A673 (cell line): ENCODE data around the gene TGDS. TPM values are rescaled to one million over a fixed set of nuclear protein-coding genes. Genes with fewer than 3 reads are reported as not detected.
A peak's percentile ranks its signal among the peaks of the same experiment; 100 is the strongest.

ENCODE experiments used
- BruUV-seq: library from RNA; stranded (reverse); fragments of 400-500 nt; replicated peaks from 2 replicates; lab custom pipeline; 2021; lab: Mats Ljungman, UMichigan
- CTCF ChIA-PET: fragments of 300-600 bp; sonication (Branson Sonifier 250); formaldehyde crosslinking; loops from one replicate; lab custom pipeline; 2022; ENCODE audit warnings: antibody characterized with exemption; lab: Charles Lee
- POLR2A ChIA-PET: fragments of 300-600 bp; sonication (Branson Sonifier 250); formaldehyde crosslinking; loops from one replicate; lab custom pipeline; 2022; ENCODE audit warnings: antibody characterized with exemption; ENCODE audit not compliant: low non-redundant PET; lab: Charles Lee
- DNase-seq: peaks from one replicate; pipeline ENCODE4 v3.0.0-alpha.2; 2015; ENCODE audit warnings: low spot score
- H3K27ac ChIP-seq: fragments of 200-600 bp; sonication (generic); 2 replicates; pipeline ENCODE4 v1.5.1; 2016; ENCODE audit warnings: mixed run types, low read depth, mild to moderate bottlenecking, mixed read lengths, antibody characterized with exemption, low read length; ENCODE audit not compliant: poor library complexity, severe bottlenecking
- H3K27me3 ChIP-seq: fragments of 200-600 bp; sonication (generic); replicated peaks from 2 replicates; pipeline ENCODE4 v1.6.1; 2017; ENCODE audit warnings: mixed run types, low read depth, mild to moderate bottlenecking, mixed read lengths, antibody characterized with exemption, low read length; ENCODE audit not compliant: insufficient read depth, poor library complexity
- H3K36me3 ChIP-seq: fragments of 200-600 bp; sonication (generic); 2 replicates; pipeline ENCODE4 v1.6.1; 2016; ENCODE audit warnings: mixed run types, mild to moderate bottlenecking, mixed read lengths, antibody characterized with exemption, low read length; ENCODE audit not compliant: insufficient read depth, poor library complexity, severe bottlenecking
- H3K4me1 ChIP-seq: fragments of 200-600 bp; sonication (generic); 2 replicates; pipeline ENCODE4 v1.6.1; 2017; ENCODE audit warnings: mixed run types, mild to moderate bottlenecking, mixed read lengths, antibody characterized with exemption, low read length; ENCODE audit not compliant: insufficient read depth, poor library complexity, severe bottlenecking
- H3K4me3 ChIP-seq: fragments of 200-600 bp; sonication (generic); 2 replicates; pipeline ENCODE4 v1.5.1; 2016; ENCODE audit warnings: low read depth, mixed run types, mild to moderate bottlenecking, mixed read lengths, low read length; ENCODE audit not compliant: poor library complexity, severe bottlenecking
- H3K9me3 ChIP-seq: fragments of 200-600 bp; sonication (generic); 2 replicates; pipeline ENCODE4 v1.6.1; 2016; ENCODE audit warnings: mixed run types, low read depth, mild to moderate bottlenecking, mixed read lengths, antibody characterized with exemption, low read length; ENCODE audit not compliant: poor library complexity, severe bottlenecking
- CTCF ChIP-seq: fragments of 300-800, 200-600 bp; sonication (generic); conservative IDR thresholded peaks from 2 replicates; pipeline ENCODE4 v1.5.1; 2017; ENCODE audit warnings: low read depth, mild to moderate bottlenecking, antibody characterized with exemption, low read length, moderate library complexity, mixed read lengths
- EZH2 ChIP-seq: fragments of 200-600 bp; sonication (generic); IDR thresholded peaks from 2 replicates; pipeline ENCODE4 v1.6.1; 2017; ENCODE audit warnings: borderline replicate concordance, low read depth, mild to moderate bottlenecking, mixed read lengths, antibody characterized with exemption, low read length; ENCODE audit not compliant: poor library complexity, severe bottlenecking
- intact Hi-C: fragments of 100-400 bp; cut with micrococcal nuclease; formaldehyde crosslinking; loops from one replicate; pipeline ENCODE4 v1.10.0; 2022; ENCODE audit not compliant: unreplicated experiment
- total RNA-seq: library from RNA; stranded (reverse); gene quantifications from 2 replicates; pipeline ENCODE4 v1.2.3, GENCODE V29; 2021

Gene TGDS
- total RNA-seq, 1 experiment from 2014 or later: 9.0 TPM

DNA sequence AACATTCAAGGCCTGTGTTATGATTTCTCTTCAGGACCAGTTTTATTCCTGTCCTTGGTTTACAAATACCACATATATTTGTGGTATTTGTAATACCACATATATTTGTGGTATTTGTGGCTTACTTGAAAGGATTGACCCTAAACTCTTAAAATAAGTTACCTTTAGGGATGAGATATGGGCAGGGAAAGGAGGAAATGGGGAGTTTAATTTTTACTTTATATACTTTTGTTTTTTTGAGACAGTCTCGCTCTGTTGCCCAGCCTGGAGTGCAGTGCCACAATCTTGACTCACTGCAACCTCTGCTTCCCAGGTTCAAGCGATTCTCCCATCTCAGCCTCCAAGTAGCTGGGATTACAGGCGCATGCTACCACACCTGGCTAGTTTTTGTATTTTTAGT is 2.3 kb upstream of the TGDS start:
- H3K9me3 ChIP-seq: no peaks in the 10 kb centered on the region
- TF ChIP-seq EZH2 (no peak), CTCF (no peak)
- intact Hi-C loops: no loop called here
- no peak overlapping the region for H3K27ac ChIP-seq
- no peak for DNase-seq
- peaks cover 6% of the 10 kb centered on the region for H3K36me3 ChIP-seq
- H3K4me3 ChIP-seq: no peak overlapping the region
- H3K27me3 ChIP-seq: no peaks in the 10 kb centered on the region
- H3K4me1 ChIP-seq: peaks cover 12% of the 10 kb centered on the region
- POLR2A ChIA-PET: no interaction called here
- CTCF ChIA-PET: no interaction called here
- BruUV-seq: no TSS peak

DNA sequence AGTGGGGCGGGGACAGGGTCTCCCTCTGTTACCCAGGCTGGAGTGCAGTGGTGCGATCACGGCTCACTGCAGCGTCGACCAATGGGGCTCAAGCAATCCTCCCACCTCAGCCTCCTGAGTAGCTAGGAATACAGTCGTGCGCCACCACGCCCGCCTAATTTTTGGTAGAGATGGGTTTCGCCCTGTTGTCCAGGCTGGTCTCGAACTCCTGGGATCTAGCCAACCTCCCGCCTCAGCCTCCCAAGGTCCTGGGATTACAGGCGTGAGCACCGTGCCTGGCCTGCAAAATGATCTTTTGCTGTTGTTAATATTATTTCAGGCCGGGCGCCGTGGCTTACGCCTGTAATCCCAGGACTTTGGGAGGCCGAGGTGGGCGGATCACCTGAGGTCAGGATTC is 621 bp upstream of the TGDS start:
- BruUV-seq: no TSS peak
- Histone ChIP-seq H3K27me3 (no peaks in the 10 kb centered on the region), H3K9me3 (no peaks in the 10 kb centered on the region), H3K4me3 (peak overlapping the region; percentile 80), H3K36me3 (peaks cover 13% of the 10 kb centered on the region), H3K27ac (no peak overlapping the region), H3K4me1 (peaks cover 8% of the 10 kb centered on the region)
- TF ChIP-seq CTCF (no peak), EZH2 (no peak)
- intact Hi-C loops: no loop called here
- ChIA-PET POLR2A (no interaction called here), CTCF (no interaction called here)
- DNase-seq: no peak

- H3K27me3 ChIP-seq: no peaks in the 10 kb centered on the region
- intact Hi-C loops: no loop called here
- H3K4me3 ChIP-seq: peak overlapping the region; percentile 80
- TSS peak; percentile 58 for BruUV-seq
- peaks cover 19% of the 10 kb centered on the region for H3K36me3 ChIP-seq
- no peaks in the 10 kb centered on the region for H3K9me3 ChIP-seq
- no peak for TF ChIP-seq CTCF
- TF ChIP-seq EZH2: no peak
- DNase-seq: peak; percentile 11
- peaks cover 8% of the 10 kb centered on the region for H3K4me1 ChIP-seq
- ChIA-PET POLR2A (no interaction called here), CTCF (interaction anchor here (1.1 kb wide), 1 partner anchor 46 kb away, joined by 3 read pairs; no protein-coding TSS in a partner anchor)
- H3K27ac ChIP-seq: peak overlapping the region; percentile 73
Observed at GRCh38 chr13:94595001-94595949, 677 bp downstream of the TGDS start.
